GM12801 (cell line): ENCODE results near the gene NPEPL1.

ENCODE experiments used
- TF ChIP-seq, protein P1 (sequence below): IDR thresholded peaks from one replicate; pipeline ENCODE4 v1.5.1; 2011; ENCODE audit warnings: control low read depth; ENCODE audit not compliant: insufficient read length; ENCODE audit errors: extremely low read depth

NPEPL1 gene, protein sequence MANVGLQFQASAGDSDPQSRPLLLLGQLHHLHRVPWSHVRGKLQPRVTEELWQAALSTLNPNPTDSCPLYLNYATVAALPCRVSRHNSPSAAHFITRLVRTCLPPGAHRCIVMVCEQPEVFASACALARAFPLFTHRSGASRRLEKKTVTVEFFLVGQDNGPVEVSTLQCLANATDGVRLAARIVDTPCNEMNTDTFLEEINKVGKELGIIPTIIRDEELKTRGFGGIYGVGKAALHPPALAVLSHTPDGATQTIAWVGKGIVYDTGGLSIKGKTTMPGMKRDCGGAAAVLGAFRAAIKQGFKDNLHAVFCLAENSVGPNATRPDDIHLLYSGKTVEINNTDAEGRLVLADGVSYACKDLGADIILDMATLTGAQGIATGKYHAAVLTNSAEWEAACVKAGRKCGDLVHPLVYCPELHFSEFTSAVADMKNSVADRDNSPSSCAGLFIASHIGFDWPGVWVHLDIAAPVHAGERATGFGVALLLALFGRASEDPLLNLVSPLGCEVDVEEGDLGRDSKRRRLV

DNA sequence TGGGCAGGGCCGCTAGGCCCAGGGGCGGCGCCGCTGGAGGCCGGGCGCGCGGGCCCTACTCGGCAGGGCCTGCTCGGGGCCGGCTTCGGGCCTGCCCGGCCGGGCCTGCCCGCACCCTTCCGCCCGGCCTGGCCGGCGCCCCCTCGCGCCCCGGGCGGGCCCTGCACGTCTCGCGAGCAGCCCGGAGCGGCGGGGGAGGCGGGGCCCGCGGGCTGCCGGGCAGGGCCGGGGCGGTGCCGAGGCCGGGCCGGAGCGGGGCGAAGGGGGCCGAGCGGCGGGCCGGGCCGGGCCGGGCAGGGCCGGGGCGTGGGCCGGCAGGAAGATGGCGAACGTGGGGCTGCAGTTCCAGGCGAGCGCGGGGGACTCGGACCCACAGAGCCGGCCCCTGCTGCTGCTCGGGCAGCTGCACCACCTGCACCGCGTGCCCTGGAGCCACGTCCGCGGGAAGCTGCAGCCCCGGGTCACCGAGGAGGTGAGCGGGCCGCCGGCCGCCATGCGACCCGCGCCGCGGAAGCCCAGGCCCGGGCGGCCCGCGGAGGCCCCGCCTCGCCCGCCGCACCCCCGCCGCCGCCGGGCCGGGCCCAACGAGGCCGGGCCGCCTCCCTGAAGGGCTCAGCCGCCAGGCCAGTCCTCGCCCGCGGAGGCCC is at the start of gene NPEPL1:
Gene NPEPL1 (plus strand): TSS at position 222 of the 647 bp plus-strand sequence. CDS start 101 bp downstream, at position 323.
- TF ChIP-seq, protein P1, sequence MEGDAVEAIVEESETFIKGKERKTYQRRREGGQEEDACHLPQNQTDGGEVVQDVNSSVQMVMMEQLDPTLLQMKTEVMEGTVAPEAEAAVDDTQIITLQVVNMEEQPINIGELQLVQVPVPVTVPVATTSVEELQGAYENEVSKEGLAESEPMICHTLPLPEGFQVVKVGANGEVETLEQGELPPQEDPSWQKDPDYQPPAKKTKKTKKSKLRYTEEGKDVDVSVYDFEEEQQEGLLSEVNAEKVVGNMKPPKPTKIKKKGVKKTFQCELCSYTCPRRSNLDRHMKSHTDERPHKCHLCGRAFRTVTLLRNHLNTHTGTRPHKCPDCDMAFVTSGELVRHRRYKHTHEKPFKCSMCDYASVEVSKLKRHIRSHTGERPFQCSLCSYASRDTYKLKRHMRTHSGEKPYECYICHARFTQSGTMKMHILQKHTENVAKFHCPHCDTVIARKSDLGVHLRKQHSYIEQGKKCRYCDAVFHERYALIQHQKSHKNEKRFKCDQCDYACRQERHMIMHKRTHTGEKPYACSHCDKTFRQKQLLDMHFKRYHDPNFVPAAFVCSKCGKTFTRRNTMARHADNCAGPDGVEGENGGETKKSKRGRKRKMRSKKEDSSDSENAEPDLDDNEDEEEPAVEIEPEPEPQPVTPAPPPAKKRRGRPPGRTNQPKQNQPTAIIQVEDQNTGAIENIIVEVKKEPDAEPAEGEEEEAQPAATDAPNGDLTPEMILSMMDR, result no peak

DNA sequence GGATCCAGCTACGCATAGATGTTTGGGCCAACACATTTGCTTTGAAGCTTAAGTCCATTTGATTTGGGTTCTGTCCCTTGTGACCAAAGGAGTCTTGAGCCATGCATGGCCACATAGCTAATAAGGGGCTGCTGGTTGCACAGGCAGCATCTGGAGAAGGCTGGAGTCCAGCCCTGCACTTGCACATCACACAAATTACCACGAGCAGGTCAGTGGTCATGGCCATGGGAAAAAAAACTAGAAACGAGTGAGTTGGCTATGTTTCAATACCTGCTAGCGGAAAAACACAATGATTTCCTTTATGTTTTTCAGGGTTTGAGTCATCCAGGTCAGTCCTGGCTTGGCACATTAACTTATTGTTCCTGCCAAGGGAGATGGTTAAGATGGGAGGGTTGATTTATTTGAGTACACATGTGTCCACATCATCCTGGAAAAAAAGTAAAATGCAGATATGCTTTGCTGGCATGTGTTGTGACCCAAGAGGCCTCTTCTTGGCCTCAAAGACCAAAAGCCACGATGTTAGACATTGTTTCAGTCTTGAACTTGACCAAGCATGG is 47.1 kb upstream of the NPEPL1 start:
- TF ChIP-seq, protein P1, result no peak

DNA sequence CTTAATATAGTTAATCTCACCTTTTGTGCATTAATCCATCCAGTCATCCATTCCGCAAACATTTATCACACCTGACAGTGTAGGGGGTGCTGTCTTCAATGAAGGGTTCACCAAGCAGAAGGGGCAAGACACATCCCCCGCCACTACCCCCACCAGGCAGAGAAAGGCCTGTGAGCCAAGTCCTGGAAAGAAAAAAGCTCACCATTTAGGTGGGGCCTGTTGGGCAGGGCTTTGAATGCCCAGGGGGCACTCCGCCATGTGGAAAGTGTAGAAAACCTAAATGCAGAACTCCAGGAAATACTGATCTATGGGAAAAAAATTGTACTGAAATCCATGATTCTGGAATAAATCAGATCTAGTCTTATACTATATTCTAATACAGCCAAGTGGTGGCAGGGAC is 46.3 kb upstream of the NPEPL1 start:
- TF ChIP-seq, protein P1, result no peak

DNA sequence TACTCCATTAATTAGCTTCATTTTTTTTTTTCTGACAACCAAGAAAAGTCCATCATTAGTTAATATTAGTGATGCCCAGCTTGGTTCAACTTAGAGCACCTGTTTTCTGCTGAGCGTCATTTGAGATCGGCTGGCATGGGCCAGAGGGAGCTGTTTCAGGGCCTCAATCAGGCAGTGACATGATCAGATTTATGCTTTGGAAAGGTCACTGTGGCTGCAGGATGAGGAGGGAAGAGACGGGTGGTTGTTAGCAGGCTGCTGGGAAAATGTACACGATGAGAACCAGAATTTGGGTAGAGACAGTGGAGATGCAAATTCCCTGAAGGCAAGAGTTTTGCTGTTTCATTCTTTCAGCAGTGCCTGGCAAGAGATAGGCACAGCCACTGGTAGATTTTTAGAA is 45.9 kb upstream of the NPEPL1 start:
- TF ChIP-seq, protein P1, result no peak

DNA sequence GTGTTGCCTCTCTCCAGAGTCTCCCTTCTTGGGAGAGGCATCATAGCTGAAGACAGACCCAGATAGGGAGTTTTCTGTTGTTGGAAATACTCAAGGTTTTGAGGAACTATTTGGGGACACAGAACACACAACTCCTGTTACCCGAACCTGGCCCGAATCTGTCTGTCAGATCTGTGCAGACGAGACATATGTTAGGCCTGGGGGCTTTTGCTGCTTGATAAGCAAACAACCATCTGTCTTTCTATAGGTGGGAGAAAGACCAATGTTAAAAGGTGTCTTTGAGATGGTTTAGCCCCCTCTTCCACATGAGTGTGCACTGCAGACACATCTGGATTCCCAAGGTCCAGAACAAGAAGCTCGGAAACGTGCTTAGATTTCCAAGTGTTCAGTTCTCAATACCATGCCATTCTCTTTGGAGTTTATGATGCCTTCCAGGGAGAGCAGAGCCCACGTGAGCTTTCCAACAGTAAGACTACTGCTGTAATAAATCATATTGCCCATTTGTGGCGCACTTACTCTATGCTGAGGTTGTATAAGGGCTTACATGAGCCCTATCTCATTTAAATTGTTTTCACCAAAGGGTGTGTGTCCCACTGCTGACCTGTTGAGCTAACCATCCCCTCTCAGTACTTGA is 45.3 kb upstream of the NPEPL1 start:
- TF ChIP-seq, protein P1, result no peak

DNA sequence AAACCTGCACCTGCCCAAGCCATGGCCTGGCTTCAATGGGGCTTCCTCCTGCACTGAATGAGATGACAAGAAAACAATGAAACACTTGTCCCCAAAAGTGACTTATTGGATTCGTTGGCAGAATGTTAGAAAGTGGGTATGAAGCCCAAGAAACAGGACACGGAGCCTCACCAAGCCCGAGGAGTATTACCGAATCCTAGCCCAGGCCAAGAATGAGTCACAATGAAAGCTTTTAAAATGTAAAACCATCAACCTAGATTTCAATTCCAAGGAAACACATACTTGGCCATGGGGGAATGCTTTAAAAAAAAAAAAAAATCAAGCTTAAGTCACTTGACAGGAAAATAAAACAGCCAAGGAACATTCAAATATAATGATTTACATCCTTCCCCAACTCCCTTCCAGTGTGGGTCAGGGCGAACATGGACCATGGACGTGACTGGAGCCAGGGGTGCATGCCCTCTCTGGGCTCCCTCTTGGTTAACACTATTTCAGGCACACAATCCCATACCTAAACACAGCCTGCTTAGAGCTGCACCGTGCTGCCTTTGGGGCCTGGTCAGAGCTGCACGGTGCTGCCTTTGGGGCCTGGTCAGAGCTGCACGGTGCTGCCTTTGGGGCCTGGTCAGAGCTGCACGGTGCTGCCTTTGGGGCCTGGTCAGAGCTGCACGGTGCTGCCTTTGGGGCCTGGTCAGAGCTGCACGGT is 44.7 kb upstream of the NPEPL1 start:
- TF ChIP-seq, protein P1, result no peak
